Adipose tissue (tissue), 3 donors: ENCODE data around the gene CRTAC1. TPM values are rescaled to one million over a fixed set of nuclear protein-coding genes. Genes with fewer than 3 reads are reported as not detected.
"Not testable (repeated sequence)": the region's sequence is repeated elsewhere in the genome, so short reads cannot be mapped to it uniquely, and the experiment has no call there.

ENCODE experiments used
- H3K27ac ChIP-seq: one replicate; pipeline ENCODE4 v1.5.1; 2013; ENCODE audit warnings: low read depth, low read length
- WGBS, 3 donors: extraction: QIAGEN DNeasy Blood & Tissue Kit; methylation state at CpG; one replicate each; pipeline ENCODE4 v1.1.7; 2013; 5-methylcytosine and 5-hydroxymethylcytosine counted together
- polyA plus RNA-seq, 3 donors: library from polyadenylated mRNA; stranded (reverse); fragments of 200-250 nt; gene quantifications; one replicate each; pipeline ENCODE4 v1.2.3, GENCODE V29; 2013
- donor health status: healthy with polysubstance abuse.
- donor health status: Bipolar disorder and iron deficiency.
- donor health status: healthy.

Gene CRTAC1
- polyA plus RNA-seq, 3 donors: 0.34 to 2.9 (median 0.49) TPM

- WGBS, 3 donors: 86 to 93% (median 91%) methylated on average over 10 of the region's 10 CpGs
- no peak overlapping the region for H3K27ac ChIP-seq
Observed at GRCh38 chr10:97867220-97867800, 163.1 kb downstream of the CRTAC1 start.

- WGBS, 3 donors: 92 to 95% (median 93%) methylated on average over 10 of the region's 10 CpGs
Observed at GRCh38 chr10:97866524-97867219, 163.7 kb downstream of the CRTAC1 start.

GRCh38 chr10:97865488-97865887, 164.9 kb downstream of the CRTAC1 start:
- 67 to 85% (median 71%) methylated on average over 16 to 18 of the region's 18 CpGs for WGBS, 3 donors
- H3K27ac ChIP-seq: no peak overlapping the region

More at GRCh38 chr10:97866524-97867219, 163.7 kb downstream of the CRTAC1 start:
- no peak overlapping the region for H3K27ac ChIP-seq

GRCh38 chr10:97863808-97864207, 166.6 kb downstream of the CRTAC1 start:
- WGBS, 3 donors: 89 to 94% (median 89%) methylated on average over 11 of the region's 11 CpGs
- H3K27ac ChIP-seq: no peak overlapping the region

GRCh38 chr10:97861924-97862323, 168.5 kb downstream of the CRTAC1 start:
- 16 to 31% (median 30%) methylated on average over 1 of the region's 1 CpG for WGBS, 3 donors
- no peak overlapping the region for H3K27ac ChIP-seq

GRCh38 chr10:97861097-97861750, 169.2 kb downstream of the CRTAC1 start:
- no peak overlapping the region for H3K27ac ChIP-seq
- 71 to 82% (median 74%) methylated on average over 3 of the region's 3 CpGs for WGBS, 3 donors

GRCh38 chr10:97858001-97858439, 172.4 kb downstream of the CRTAC1 start:
- WGBS, 3 donors: 32 to 96% (median 58%) methylated on average over 1 of the region's 1 CpG

GRCh38 chr10:97854743-97855142, 175.7 kb downstream of the CRTAC1 start:
- 82 to 94% (median 88%) methylated on average over 3 of the region's 3 CpGs for WGBS, 3 donors
- no peak overlapping the region for H3K27ac ChIP-seq

More at GRCh38 chr10:97858001-97858439, 172.4 kb downstream of the CRTAC1 start:
- H3K27ac ChIP-seq: no peak overlapping the region

- 79 to 94% (median 92%) methylated on average over 4 of the region's 4 CpGs for WGBS, 3 donors
- H3K27ac ChIP-seq: no peak overlapping the region
Observed at GRCh38 chr10:97852840-97853405, 177.5 kb downstream of the CRTAC1 start.

GRCh38 chr10:97852277-97852676, 178.1 kb downstream of the CRTAC1 start:
- H3K27ac ChIP-seq: no peak overlapping the region
- WGBS, 3 donors: 53 to 68% (median 64%) methylated on average over 3 of the region's 3 CpGs

GRCh38 chr10:97851341-97852001, 178.9 kb downstream of the CRTAC1 start:
- WGBS, 3 donors: 68 to 83% (median 76%) methylated on average over 7 of the region's 7 CpGs
- H3K27ac ChIP-seq: no peak overlapping the region

GRCh38 chr10:97850446-97850845, 180.0 kb downstream of the CRTAC1 start:
- 16 to 24% (median 19%) methylated on average over 13 of the region's 13 CpGs for WGBS, 3 donors
- no peak overlapping the region for H3K27ac ChIP-seq

GRCh38 chr10:97849687-97850402, 180.6 kb downstream of the CRTAC1 start, which contains the start of gene GOLGA7B:
GOLGA7B (plus strand) TSS chr10:97849843; CDS start chr10:97850304, 461 bp downstream.
- 0 to 3% (median 1%) methylated on average over 26 to 81 of the region's 87 CpGs for WGBS, 3 donors

GRCh38 chr10:97849103-97849686, 181.2 kb downstream of the CRTAC1 start:
- WGBS, 3 donors: 5 to 7% (median 5%) methylated on average over 16 of the region's 16 CpGs

More at GRCh38 chr10:97849687-97850402, 180.6 kb downstream of the CRTAC1 start, which contains the start of gene GOLGA7B:
- no peak within 1 kb of the TSS for H3K27ac ChIP-seq

GRCh38 chr10:97844678-97845077, 185.7 kb downstream of the CRTAC1 start:
- H3K27ac ChIP-seq: no peak overlapping the region
- WGBS, 3 donors: 92 to 100% (median 94%) methylated on average over 3 of the region's 3 CpGs

More at GRCh38 chr10:97849103-97849686, 181.2 kb downstream of the CRTAC1 start:
- H3K27ac ChIP-seq: no peak overlapping the region

GRCh38 chr10:97843972-97844371, 186.4 kb downstream of the CRTAC1 start:
- 92 to 97% (median 95%) methylated on average over 1 of the region's 2 CpGs for WGBS, 3 donors
- H3K27ac ChIP-seq: not testable (repeated sequence)

- no peak overlapping the region for H3K27ac ChIP-seq
- 39 to 49% (median 42%) methylated on average over 2 of the region's 2 CpGs for WGBS, 3 donors
Observed at GRCh38 chr10:97843281-97843671, 187.1 kb downstream of the CRTAC1 start.
